Endodermal cell (in vitro differentiated cells): ENCODE results near the gene LRMDA. TPM values are rescaled to one million over a fixed set of nuclear protein-coding genes. Genes with fewer than 3 reads are reported as not detected.

Experiments used
- DNase-seq: peaks from one replicate; pipeline ENCODE4 v3.0.0-alpha.2; 2017
- H3K27ac ChIP-seq: 2 replicates; pipeline ENCODE4 v1.5.1; 2013; ENCODE audit warnings: mild to moderate bottlenecking, low read depth, low read length, moderate library complexity
- H3K27me3 ChIP-seq: 2 replicates; pipeline ENCODE4 v1.6.1; 2013; ENCODE audit warnings: mild to moderate bottlenecking, low read length, moderate library complexity; ENCODE audit not compliant: insufficient read depth, control insufficient read depth, poor library complexity, severe bottlenecking
- H3K36me3 ChIP-seq: 2 replicates; pipeline ENCODE4 v1.7.0; 2013; ENCODE audit warnings: mild to moderate bottlenecking, low read length, moderate library complexity; ENCODE audit not compliant: control insufficient read depth, insufficient read depth
- H3K4me1 ChIP-seq: one replicate; pipeline ENCODE4 v1.7.0; 2013; ENCODE audit warnings: low read length; ENCODE audit not compliant: control insufficient read depth, insufficient read depth
- H3K4me3 ChIP-seq: 2 replicates; pipeline ENCODE4 v1.5.1; 2013; ENCODE audit warnings: mild to moderate bottlenecking, low read length, moderate library complexity
- H3K9ac ChIP-seq: 2 replicates; pipeline ENCODE4 v1.6.1; 2013; ENCODE audit warnings: mild to moderate bottlenecking, low read length, moderate library complexity; ENCODE audit not compliant: poor library complexity, severe bottlenecking; ENCODE audit errors: extremely low read depth
- H3K9me3 ChIP-seq: 2 replicates; pipeline ENCODE4 v1.6.1; 2013; ENCODE audit warnings: mild to moderate bottlenecking, low read length, moderate library complexity; ENCODE audit not compliant: control insufficient read depth
- H3K27ac Mint-ChIP-seq: 2 replicates; pipeline ENCODE4 v1.8.0; 2020; ENCODE audit warnings: mixed read lengths
- H3K27me3 Mint-ChIP-seq: 2 replicates; pipeline ENCODE4 v1.8.0; 2021; ENCODE audit warnings: mild to moderate bottlenecking, mixed read lengths; ENCODE audit not compliant: insufficient read depth
- H3K36me3 Mint-ChIP-seq: 2 replicates; pipeline ENCODE4 v1.8.0; 2020; ENCODE audit warnings: low read depth, mixed read lengths
- H3K4me1 Mint-ChIP-seq: 2 replicates; pipeline ENCODE4 v1.8.0; 2020; ENCODE audit warnings: mixed read lengths
- H3K4me3 Mint-ChIP-seq: 2 replicates; pipeline ENCODE4 v1.8.0; 2020; ENCODE audit warnings: mild to moderate bottlenecking, moderate library complexity, mixed read lengths
- H3K9me3 Mint-ChIP-seq: 2 replicates; pipeline ENCODE4 v1.8.0; 2020; ENCODE audit warnings: mild to moderate bottlenecking, mixed read lengths
- CTCF ChIP-seq: fragments of 200-600 bp; sonication (generic); conservative IDR thresholded peaks from 2 replicates; pipeline ENCODE4 v1.5.0; 2021; ENCODE audit warnings: antibody characterized with exemption, mild to moderate bottlenecking
- WGBS, 2 experiments: methylation state at CpG; one replicate each; pipeline versions ENCODE4 v1.1.5 to v1.1.7; 2013; ENCODE audit warnings: missing lambda C conversion rate in 2 of 2, mixed read lengths in 1 of 2; ENCODE audit not compliant: insufficient coverage in 1 of 2, insufficient read length in 1 of 2; 5-methylcytosine and 5-hydroxymethylcytosine counted together
- total RNA-seq, 2 donors: library from RNA; stranded (reverse); fragmentation: NEBNext Ultra II Directional in 1 of 2; extraction: Animal tissue kit (Norgen Biotek cat#: 25700) in 1 of 2; gene quantifications; 2 replicates in 1 of 2; 3 replicates in 1 of 2; pipeline ENCODE4 v1.2.1, GENCODE V29; 2021

The LRMDA gene
- total RNA-seq, 2 donors from 2014 or later, result 1.7 to 5.1 TPM

DNA sequence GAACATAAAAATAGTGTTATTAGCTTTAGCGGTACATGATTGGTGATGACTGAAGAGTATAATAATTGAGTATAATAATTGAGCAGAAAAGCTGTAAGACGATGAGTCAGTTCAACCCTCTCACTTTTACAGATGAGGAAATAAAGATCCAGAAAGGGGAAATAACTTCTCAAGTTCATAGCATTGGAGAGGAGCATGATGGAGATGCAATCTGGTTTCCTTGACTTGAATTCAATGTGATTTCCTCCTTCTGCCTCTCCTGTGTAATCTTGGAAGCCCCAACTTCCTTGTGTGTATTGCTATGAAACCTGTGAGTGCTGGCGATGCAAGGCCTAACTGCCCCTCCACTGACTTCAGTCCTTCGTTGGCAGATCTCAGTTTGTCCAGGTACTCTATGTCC lies 265.1 kb downstream of the LRMDA start:
- no peaks in the 10 kb centered on the region for H3K36me3 ChIP-seq
- Mint-ChIP-seq H3K4me1 (no peaks in the 10 kb centered on the region), H3K27ac (no peak overlapping the region), H3K4me3 (no peak overlapping the region), H3K9me3 (peaks cover 3% of the 10 kb centered on the region), H3K27me3 (no peaks in the 10 kb centered on the region), H3K36me3 (no peaks in the 10 kb centered on the region)
- no peak overlapping the region for H3K27ac ChIP-seq
- no peaks in the 10 kb centered on the region for H3K4me1 ChIP-seq
- no peak for TF ChIP-seq CTCF
- DNase-seq, result no peak
- H3K9me3 ChIP-seq, result no peaks in the 10 kb centered on the region
- 94 to 100% methylated on average over 2 to 4 of the region's 4 CpGs for WGBS, 2 experiments
- no peak overlapping the region for H3K9ac ChIP-seq
- H3K4me3 ChIP-seq, result no peak overlapping the region
- H3K27me3 ChIP-seq, result no peaks in the 10 kb centered on the region

GRCh38 chr10:75703191-75703854 lies 271.9 kb downstream of the LRMDA start:
- WGBS, 2 experiments, result 88 to 90% methylated on average over 8 to 9 of the region's 9 CpGs

GRCh38 chr10:75705426-75705825 lies 274.0 kb downstream of the LRMDA start:
- no peaks in the 10 kb centered on the region for H3K36me3 ChIP-seq
- no peak overlapping the region for H3K27ac ChIP-seq
- Mint-ChIP-seq H3K4me3 (no peak overlapping the region), H3K36me3 (no peaks in the 10 kb centered on the region), H3K27ac (no peak overlapping the region), H3K27me3 (no peaks in the 10 kb centered on the region), H3K9me3 (no peaks in the 10 kb centered on the region), H3K4me1 (no peaks in the 10 kb centered on the region)
- no peak overlapping the region for H3K9ac ChIP-seq
- no peaks in the 10 kb centered on the region for H3K27me3 ChIP-seq
- no peak overlapping the region for H3K4me3 ChIP-seq
- DNase-seq, result no peak
- 86 to 92% methylated on average over 4 to 5 of the region's 5 CpGs for WGBS, 2 experiments
- TF ChIP-seq CTCF, result no peak
- no peaks in the 10 kb centered on the region for H3K4me1 ChIP-seq
- H3K9me3 ChIP-seq, result no peaks in the 10 kb centered on the region

More at GRCh38 chr10:75703191-75703854, 271.9 kb downstream of the LRMDA start:
- Mint-ChIP-seq H3K36me3 (no peaks in the 10 kb centered on the region), H3K27ac (no peak overlapping the region), H3K4me3 (no peak overlapping the region), H3K27me3 (no peaks in the 10 kb centered on the region), H3K4me1 (no peaks in the 10 kb centered on the region), H3K9me3 (peaks cover 3% of the 10 kb centered on the region)
- Histone ChIP-seq H3K36me3 (no peaks in the 10 kb centered on the region), H3K4me3 (no peak overlapping the region), H3K4me1 (no peaks in the 10 kb centered on the region), H3K9me3 (no peaks in the 10 kb centered on the region), H3K27ac (no peak overlapping the region), H3K27me3 (no peaks in the 10 kb centered on the region), H3K9ac (no peak overlapping the region)
- no peak for DNase-seq
- no peak for TF ChIP-seq CTCF
